Kidney tubule cell (primary cell): ENCODE results near the gene C1QL3.
A peak's percentile ranks its signal among the peaks of the same experiment; 100 is the strongest.

Experiments
- DNase-seq: peaks from one replicate; pipeline ENCODE4 v3.0.0-alpha.2; 2018; ENCODE audit warnings: low spot score

C1QL3 gene

DNA sequence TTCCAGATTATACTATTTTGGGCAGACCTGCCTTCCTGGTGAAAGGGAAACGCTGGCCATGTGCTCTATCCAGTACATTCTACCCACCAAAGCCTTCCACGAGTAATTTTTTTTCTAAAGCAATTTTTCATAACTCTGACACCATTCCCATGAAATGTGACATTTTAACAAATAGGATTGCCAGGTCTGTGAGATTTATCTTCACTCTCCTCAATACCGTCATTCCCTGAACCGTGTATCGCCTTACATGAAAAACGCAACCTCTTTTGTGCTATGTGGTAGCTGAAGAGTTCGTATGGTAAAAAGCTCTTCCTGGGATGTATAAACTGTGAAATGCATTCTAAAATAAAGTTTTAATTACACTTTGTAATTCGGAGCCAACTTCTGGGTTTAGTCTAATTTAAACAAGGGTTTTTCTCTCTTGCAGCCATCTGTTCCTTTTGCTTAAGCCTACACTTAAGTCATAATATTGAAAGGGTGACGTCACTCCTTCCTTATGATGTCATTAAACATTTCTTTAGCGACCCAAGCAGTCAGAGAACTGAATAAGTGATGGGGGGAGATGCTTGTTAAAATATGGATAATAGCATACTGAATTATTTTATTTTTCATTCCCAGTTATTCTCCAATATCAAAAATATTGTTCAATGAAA lies 27.7 kb downstream of the C1QL3 start:
- DNase-seq, result no peak

GRCh38 chr10:16491933-16492332 lies 29.7 kb downstream of the C1QL3 start:
- DNase-seq, result no peak

DNA sequence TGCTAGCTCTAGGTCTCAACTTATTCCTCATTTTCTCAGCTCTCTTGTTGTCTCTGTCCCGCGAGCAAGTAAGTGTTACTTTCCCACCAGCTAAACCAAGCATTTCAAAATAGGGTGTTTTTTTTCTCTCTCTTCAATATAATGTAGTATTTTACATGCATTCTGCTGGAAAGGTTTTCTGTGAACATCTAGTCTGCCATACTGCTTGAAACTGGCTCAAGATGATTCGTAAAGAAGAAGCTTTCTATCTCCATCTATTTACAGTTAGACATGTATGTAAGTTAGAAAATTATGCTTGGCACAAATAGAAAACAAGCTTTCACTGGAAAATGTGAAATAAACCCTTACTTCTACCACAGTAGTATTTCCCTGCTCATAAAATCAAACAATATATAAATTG lies 31.2 kb downstream of the C1QL3 start:
- DNase-seq, result no peak

GRCh38 chr10:16483241-16483917 lies 38.3 kb downstream of the C1QL3 start:
- DNase-seq, result no peak

DNA sequence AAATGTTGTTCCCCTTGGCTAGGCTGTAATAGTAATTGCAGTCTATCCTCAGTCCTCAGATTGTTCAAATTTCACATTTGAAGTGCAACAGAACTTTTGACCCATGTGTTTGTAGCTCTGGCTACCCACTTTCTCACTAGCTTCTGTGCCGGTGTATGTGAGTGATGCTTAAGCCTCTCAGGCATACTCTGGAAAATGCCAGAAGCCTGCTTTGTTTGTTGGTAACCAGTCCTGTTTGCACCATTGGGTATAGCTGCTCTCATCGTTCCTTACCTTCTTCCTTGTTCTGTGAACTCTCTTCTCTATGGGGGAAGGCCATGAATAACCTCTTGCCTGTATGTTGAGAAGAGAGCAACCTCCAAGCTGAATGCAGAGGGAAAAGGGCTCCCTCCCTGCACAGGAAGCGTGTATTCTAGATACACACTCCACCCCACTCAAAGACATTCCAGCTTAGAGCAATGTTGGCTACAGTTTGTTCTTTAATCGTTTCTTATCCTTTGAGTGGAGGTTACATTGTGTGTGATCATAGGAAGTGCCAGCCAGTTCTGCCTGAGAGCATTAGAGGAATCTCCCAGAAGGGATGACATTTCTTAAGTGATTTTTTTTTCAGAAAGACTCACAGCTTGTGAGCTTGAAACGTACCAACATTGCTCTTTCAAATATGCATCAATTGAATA lies 40.5 kb downstream of the C1QL3 start:
- peak; percentile 85 for DNase-seq

GRCh38 chr10:16478801-16479200 lies 42.9 kb downstream of the C1QL3 start:
- DNase-seq, result no peak

DNA sequence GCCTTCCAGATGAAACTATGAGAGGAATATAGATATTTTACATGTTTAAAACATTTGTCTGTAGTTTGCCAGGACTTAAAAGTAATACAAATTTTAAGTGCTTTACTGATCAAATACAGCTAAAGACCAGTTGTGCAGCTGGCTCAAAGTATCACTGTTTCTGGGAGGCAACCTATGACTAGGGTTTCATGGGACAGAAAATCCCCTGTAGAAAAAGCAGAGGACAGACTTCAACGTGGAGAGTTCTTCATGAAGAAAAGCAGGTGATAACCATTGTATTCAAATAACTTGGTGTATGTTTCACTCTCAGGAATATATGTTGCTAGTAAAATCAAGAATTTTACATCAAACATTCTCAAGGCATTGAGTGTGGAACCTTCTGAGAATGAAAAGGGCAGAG lies 43.9 kb downstream of the C1QL3 start:
- no peak for DNase-seq

DNA sequence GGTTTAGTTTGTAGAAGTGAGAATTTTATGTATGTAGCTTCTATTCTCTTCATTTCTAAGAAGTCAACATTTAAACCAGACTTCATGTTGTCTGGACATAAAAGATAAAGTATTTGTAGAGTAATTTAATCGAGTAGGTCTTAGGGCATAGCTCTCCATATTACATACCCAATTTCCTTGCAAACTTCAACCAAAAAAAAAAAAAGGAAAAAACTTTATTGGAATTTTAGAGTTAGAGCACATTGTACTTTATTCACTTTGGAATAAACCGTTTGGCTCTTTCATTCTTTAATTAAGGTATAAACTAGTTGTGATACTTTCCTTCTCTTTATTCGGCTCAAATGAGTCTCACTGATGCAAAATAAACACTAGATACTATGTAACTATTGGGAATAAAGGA lies 48.9 kb downstream of the C1QL3 start:
- no peak for DNase-seq

DNA sequence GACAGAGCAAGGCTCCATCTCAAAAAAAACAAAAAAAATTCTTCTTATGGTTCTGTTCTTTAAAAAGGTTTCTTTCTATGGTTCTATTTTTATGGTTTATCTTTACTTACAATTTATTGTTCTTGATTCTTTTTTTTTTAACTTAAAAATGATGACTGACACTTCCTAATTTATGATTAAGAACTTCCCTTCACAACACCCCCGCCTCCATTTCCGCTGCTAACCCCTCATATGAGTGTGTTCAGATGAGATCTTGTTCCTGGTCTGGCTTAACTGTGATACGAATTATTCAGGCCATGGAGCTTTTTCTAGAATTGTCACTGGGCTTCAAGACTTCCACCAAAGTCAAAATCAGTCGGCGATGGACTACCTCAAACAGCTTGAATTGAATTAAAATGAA lies 50.9 kb downstream of the C1QL3 start:
- DNase-seq, result no peak

DNA sequence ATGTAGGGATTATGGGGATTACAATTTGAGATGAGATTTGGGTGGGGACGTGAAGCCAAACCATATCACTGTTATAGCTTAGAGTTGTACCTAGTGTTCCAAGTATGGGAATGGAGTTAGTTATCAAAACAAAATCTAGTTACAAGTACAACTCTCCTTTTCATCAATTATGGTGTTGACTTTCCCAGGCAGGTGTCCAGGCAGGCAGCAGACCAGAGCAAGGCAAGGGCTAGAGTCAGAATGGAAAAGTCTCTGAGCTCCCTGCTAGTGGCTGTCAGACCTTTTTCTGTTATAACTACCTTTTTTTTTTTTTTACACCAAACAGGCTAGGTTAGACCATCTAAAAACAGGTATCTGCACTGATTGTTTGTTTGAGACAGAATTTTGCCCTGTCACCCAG lies 55.7 kb downstream of the C1QL3 start:
- DNase-seq, result no peak
